GM12874 (cell line): ENCODE measurements around the gene FOXN4.

Source experiments
- TF ChIP-seq, protein P1 (sequence below): IDR thresholded peaks from 2 replicates; pipeline ENCODE4 v1.5.1; 2011; ENCODE audit warnings: low read depth, mild to moderate bottlenecking, control low read depth, low read length, moderate library complexity; ENCODE audit not compliant: insufficient read depth

Gene FOXN4

GRCh38 chr12:109346920-109347319 lies 37.8 kb upstream of the FOXN4 start:
- TF ChIP-seq, protein P1, sequence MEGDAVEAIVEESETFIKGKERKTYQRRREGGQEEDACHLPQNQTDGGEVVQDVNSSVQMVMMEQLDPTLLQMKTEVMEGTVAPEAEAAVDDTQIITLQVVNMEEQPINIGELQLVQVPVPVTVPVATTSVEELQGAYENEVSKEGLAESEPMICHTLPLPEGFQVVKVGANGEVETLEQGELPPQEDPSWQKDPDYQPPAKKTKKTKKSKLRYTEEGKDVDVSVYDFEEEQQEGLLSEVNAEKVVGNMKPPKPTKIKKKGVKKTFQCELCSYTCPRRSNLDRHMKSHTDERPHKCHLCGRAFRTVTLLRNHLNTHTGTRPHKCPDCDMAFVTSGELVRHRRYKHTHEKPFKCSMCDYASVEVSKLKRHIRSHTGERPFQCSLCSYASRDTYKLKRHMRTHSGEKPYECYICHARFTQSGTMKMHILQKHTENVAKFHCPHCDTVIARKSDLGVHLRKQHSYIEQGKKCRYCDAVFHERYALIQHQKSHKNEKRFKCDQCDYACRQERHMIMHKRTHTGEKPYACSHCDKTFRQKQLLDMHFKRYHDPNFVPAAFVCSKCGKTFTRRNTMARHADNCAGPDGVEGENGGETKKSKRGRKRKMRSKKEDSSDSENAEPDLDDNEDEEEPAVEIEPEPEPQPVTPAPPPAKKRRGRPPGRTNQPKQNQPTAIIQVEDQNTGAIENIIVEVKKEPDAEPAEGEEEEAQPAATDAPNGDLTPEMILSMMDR, result peak; percentile 13; the same call in 1 of the 2 replicates

DNA sequence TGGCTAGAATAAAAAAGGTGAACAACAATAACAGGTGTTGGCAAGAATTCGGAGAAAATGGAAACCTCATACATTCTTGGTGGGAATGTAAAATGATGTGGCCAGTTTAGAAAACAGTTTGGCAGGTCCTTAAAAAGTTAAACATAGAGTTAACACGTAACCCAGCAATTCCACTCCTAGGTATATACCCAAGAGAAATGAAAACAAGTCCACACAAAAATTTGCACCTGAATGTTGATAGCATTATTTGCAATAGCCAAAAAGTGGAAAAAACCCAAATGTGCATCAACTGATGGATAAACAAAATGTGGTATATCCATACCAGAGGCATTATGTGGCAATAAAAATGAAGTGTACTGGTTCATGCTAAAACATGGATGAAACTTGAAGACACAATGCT lies 36.3 kb upstream of the FOXN4 start:
- TF ChIP-seq, protein P1, result no peak

GRCh38 chr12:109343677-109344076 lies 34.6 kb upstream of the FOXN4 start:
- TF ChIP-seq, protein P1, result no peak

- TF ChIP-seq, protein P1, result no peak
Measured at GRCh38 chr12:109336593-109336992, 27.5 kb upstream of the FOXN4 start.

- TF ChIP-seq, protein P1, result no peak
Measured at GRCh38 chr12:109334887-109335286, 25.8 kb upstream of the FOXN4 start.

DNA sequence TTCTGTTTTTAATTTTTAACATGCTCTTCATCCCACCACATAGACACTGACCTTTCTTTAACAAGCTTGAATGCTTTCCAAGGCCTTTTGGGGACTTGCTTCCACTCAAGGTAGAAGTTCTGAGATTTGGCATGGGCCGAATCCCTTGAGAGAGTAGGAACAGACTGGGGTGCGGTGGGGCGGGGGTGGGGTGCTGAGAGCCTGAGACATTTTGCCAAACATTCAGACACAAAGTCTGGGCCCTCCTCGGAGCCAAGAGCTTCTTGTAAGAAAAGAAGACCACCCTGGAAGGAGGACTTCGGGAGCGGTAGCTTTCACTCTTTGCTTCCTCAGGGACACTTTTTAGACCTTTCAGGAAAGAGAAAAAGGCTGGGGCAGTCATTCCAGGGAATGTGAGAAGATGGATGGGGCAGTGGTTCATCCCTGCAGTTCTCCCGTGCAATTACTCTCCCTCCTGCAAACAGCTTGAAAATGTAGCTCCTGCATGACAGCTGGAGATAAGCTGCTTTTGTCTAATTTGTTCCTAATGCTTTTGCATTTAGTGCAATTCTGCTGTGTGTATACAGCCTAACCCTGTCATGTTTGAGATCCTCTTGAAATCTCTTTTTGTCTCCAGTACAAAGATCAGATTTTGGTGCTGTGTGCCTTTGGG lies 22.3 kb upstream of the FOXN4 start:
- TF ChIP-seq, protein P1, result no peak

DNA sequence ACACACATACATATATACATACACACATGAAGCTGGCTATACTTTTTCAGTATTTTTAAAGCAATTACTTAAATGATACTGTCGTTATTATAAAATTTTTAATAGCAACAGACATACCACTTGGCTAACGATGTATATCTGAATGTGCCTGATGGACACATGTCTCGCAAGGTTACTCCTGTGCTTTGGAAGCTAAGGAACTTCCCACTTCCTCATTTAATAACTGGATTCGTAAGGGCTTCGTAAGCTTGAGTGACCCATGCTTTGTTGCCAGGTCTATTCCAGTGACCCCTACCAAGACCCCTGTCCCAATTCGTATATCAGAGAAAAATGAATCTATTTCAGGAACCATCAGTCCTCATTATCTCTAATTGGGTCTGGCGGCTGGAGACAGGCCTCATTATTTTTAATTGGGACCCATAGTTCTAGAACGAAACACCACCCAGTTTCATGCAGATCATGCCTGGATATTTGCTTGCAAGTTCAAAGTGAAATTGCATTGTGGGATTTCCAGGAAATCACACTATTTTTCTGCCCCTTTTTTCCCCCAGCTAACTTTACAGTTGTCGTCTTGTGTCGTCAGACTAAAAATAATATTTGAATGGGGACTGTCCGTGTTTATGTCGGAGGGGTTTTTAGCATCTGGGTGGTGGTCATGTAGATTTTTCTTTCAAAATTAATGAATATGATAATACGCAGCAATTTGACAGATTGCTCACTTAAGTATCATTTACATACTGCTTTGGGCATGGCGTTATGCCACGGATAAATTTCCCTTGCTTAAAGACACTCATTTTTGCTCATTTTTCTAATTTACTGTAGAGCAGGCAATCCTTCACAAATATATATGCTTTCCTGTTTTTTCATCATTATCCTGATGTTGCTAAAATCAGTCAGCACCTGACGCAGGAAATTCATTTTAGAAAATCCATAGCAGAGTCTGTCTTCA lies 21.5 kb upstream of the FOXN4 start:
- TF ChIP-seq, protein P1, result no peak
